OCI-LY3 (cell line): ENCODE data around the gene GMIP.

Source experiments
- H2AFZ ChIP-seq: fragments of 200-600, 300-600 bp; shearing (Covaris generic); 2 replicates; pipeline ENCODE4 v1.6.0; 2014; ENCODE audit warnings: antibody characterized with exemption, low read depth, low read length
- H3K27ac ChIP-seq: fragments of 200-600, 300-600 bp; sonication (generic); 2 replicates; pipeline ENCODE4 v1.5.1; 2014; ENCODE audit warnings: mild to moderate bottlenecking, low read length, moderate library complexity, mixed read lengths
- H3K27me3 ChIP-seq: fragments of 200-600, 300-600 bp; sonication (generic); 2 replicates; pipeline ENCODE4 v1.6.1; 2014; ENCODE audit warnings: low read depth, low read length, mixed read lengths
- H3K36me3 ChIP-seq: fragments of 200-600, 300-600 bp; sonication (generic); replicated peaks from 2 replicates; pipeline ENCODE3; 2014; ENCODE audit warnings: low read depth, low read length, mixed read lengths
- H3K4me1 ChIP-seq: fragments of 300-600, 200-600 bp; sonication (generic); 2 replicates; pipeline ENCODE4 v1.6.1; 2014; ENCODE audit warnings: low read length, mixed read lengths
- H3K4me2 ChIP-seq: fragments of 200-600, 300-600 bp; sonication (generic); 2 replicates; pipeline ENCODE4 v1.6.1; 2014; ENCODE audit warnings: low read length, mixed read lengths
- H3K4me3 ChIP-seq: fragments of 300-600, 200-600 bp; sonication (generic); 2 replicates; pipeline ENCODE4 v1.5.1; 2014; ENCODE audit warnings: antibody characterized with exemption, mild to moderate bottlenecking, low read length, moderate library complexity
- H3K79me2 ChIP-seq: fragments of 300-600, 200-600 bp; shearing (Covaris generic); 2 replicates; pipeline ENCODE4 v1.6.1; 2014; ENCODE audit warnings: mild to moderate bottlenecking, low read length, mixed read lengths
- H3K9ac ChIP-seq: fragments of 300-600, 200-600 bp; shearing (Covaris generic); 2 replicates; pipeline ENCODE4 v1.6.0; 2014; ENCODE audit warnings: mild to moderate bottlenecking, low read length, moderate library complexity
- H3K9me3 ChIP-seq: fragments of 200-600, 300-600 bp; shearing (Covaris generic); 2 replicates; pipeline ENCODE4 v1.6.1; 2014; ENCODE audit warnings: low read length, mixed read lengths; ENCODE audit not compliant: insufficient read depth
- H4K20me1 ChIP-seq: fragments of 200-600, 300-600 bp; sonication (generic); 2 replicates; pipeline ENCODE4 v1.6.1; 2016; ENCODE audit warnings: low read length, mixed read lengths; ENCODE audit not compliant: insufficient read depth
- EZH2phosphoT487 ChIP-seq: fragments of 200-600 bp; shearing (Covaris generic); IDR thresholded peaks from 2 replicates; pipeline ENCODE4 v1.6.1; 2018; ENCODE audit warnings: antibody characterized with exemption, mixed run types, low read depth
- TF ChIP-seq, protein P1 (sequence below): fragments of 200-600, 300-600 bp; sonication (generic); IDR thresholded peaks from 2 replicates; pipeline ENCODE4 v1.5.1; 2014; ENCODE audit warnings: antibody characterized with exemption, low read length, low read depth

Gene GMIP

DNA sequence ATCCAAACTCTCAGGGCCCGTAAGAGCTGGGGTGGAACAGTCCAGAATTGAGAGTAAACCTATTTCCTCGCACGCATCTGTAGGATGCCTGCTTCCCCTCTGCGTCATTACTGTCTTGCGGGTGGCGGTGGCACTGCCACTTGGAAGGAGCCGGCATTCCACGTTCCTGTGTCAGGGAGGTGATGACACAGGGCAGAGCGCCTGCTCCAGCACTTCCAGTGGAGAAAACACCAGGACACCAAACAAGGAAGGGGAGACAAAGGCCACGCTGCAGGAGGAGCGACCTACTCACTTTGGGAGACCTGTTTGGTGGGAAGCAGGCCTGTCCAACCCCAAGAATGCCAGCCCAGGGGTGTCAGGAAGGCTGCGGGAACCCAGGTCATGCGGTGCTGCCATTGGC lies 62.1 kb downstream of the GMIP start:
- no peaks in the 10 kb centered on the region for H4K20me1 ChIP-seq
- TF ChIP-seq, protein P1, sequence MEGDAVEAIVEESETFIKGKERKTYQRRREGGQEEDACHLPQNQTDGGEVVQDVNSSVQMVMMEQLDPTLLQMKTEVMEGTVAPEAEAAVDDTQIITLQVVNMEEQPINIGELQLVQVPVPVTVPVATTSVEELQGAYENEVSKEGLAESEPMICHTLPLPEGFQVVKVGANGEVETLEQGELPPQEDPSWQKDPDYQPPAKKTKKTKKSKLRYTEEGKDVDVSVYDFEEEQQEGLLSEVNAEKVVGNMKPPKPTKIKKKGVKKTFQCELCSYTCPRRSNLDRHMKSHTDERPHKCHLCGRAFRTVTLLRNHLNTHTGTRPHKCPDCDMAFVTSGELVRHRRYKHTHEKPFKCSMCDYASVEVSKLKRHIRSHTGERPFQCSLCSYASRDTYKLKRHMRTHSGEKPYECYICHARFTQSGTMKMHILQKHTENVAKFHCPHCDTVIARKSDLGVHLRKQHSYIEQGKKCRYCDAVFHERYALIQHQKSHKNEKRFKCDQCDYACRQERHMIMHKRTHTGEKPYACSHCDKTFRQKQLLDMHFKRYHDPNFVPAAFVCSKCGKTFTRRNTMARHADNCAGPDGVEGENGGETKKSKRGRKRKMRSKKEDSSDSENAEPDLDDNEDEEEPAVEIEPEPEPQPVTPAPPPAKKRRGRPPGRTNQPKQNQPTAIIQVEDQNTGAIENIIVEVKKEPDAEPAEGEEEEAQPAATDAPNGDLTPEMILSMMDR, result no peak
- no peak for TF ChIP-seq EZH2phosphoT487
- H3K79me2 ChIP-seq, result no peaks in the 10 kb centered on the region
- H3K4me1 ChIP-seq, result no peaks in the 10 kb centered on the region
- H3K4me3 ChIP-seq, result no peak overlapping the region
- no peak overlapping the region for H3K9ac ChIP-seq
- H3K4me2 ChIP-seq, result no peak overlapping the region
- H3K9me3 ChIP-seq, result no peaks in the 10 kb centered on the region
- no peaks in the 10 kb centered on the region for H3K27me3 ChIP-seq
- no peak overlapping the region for H2AFZ ChIP-seq
- no peaks in the 10 kb centered on the region for H3K36me3 ChIP-seq
- H3K27ac ChIP-seq, result no peak overlapping the region

DNA sequence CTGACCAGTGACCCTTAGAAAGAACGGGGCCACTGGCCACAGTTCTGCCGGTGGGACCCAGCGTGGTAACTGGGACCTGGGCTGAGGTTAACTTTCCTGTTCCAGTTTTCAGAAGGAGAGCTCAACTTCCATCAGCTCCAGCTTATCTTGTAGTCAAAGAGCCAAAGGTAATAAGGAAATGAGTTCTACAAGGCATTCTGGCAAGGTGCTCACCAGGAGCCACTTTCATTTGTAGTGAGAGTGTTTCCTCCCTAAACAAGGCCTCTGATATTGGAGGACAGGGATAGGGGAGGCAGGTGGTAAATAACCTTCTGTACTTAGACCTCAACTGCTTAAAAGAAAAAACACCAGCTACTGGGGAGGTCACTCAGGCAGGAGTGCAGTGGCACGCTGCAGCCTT lies 63.0 kb downstream of the GMIP start:
- Histone ChIP-seq H2AFZ (no peak overlapping the region), H3K27ac (no peak overlapping the region), H3K4me2 (no peak overlapping the region), H3K4me1 (no peaks in the 10 kb centered on the region), H3K27me3 (no peaks in the 10 kb centered on the region), H3K9me3 (no peaks in the 10 kb centered on the region), H4K20me1 (no peaks in the 10 kb centered on the region), H3K9ac (no peak overlapping the region), H3K79me2 (no peaks in the 10 kb centered on the region), H3K4me3 (no peak overlapping the region), H3K36me3 (no peaks in the 10 kb centered on the region)
- no peak for TF ChIP-seq EZH2phosphoT487
- TF ChIP-seq, protein P1, result no peak

DNA sequence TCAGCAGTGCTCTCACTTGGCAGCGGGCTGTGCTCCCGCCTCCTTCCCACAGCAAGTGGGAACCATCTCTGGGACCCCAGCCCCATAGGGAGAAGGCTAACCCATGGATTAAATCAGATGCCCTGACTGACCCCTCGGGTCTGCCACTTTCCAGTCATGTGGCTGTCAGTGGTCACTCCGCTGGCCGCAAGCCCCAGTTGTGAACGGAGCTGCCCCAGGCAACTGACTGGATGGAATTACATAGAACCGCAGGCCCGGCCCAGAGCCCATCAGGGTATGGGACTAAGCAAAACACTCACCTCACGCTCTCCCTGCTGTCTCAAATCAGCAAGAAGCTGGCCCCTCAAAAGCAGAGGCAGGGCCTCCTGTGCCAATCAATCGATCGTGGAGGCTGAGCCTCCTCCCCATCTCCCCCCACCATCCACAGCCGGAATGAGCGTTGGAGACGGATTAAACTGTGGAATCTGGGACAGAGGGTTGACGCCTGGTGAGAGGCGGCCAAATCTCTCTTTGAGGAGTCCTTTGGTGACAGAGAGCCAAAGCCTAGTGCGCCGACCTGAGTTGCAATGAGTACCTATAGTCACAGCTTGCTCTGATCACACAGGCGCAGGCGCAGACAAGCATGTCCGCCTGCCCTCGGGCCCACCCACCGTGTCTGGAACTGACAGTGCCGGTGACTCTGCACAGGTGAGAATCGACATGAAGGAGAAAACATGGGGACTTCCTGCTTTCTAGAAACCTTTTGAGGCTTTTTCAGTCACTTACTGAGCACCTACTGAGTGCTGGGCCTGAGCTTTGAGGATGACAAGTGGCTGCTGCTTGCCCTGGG lies 63.7 kb downstream of the GMIP start:
- Histone ChIP-seq H3K4me2 (no peak overlapping the region), H4K20me1 (no peaks in the 10 kb centered on the region), H3K4me3 (no peak overlapping the region), H3K9me3 (no peaks in the 10 kb centered on the region), H3K27ac (no peak overlapping the region), H2AFZ (no peak overlapping the region), H3K79me2 (no peaks in the 10 kb centered on the region), H3K4me1 (no peaks in the 10 kb centered on the region), H3K9ac (no peak overlapping the region), H3K36me3 (no peaks in the 10 kb centered on the region), H3K27me3 (no peaks in the 10 kb centered on the region)
- TF ChIP-seq EZH2phosphoT487, result no peak
- TF ChIP-seq, protein P1, result no peak
